HepG2 (cell line): ENCODE data around the gene FBXO7. TPM values are rescaled to one million over a fixed set of nuclear protein-coding genes. Genes with fewer than 3 reads are reported as not detected.

Source experiments
- ATAC-seq: fragments of 200-7000 bp; cut with Tn5 transposase; 3 replicates; pipeline ENCODE4 v1.9.1; 2020; ENCODE audit warnings: mild to moderate bottlenecking, moderate library complexity
- BruUV-seq: library from RNA; stranded (reverse); fragments of 400-500 nt; replicated peaks from 2 replicates; lab custom pipeline; 2021; lab: Mats Ljungman, UMichigan
- CTCF ChIA-PET: fragments of 300-600 bp; formaldehyde crosslinking; extraction: SDS; loops from one replicate; lab custom pipeline; 2021; ENCODE audit warnings: low total read pairs, inconsistent platforms, low intra/inter-chr PET ratio; lab: Yijun Ruan, JAX
- POLR2A ChIA-PET: fragments of 350-600 bp; sonication (Branson Sonifier 250); formaldehyde crosslinking; loops from one replicate; lab custom pipeline; 2020; ENCODE audit warnings: antibody characterized with exemption, inconsistent platforms; lab: Yijun Ruan, JAX
- DNase-seq: peaks from one replicate; pipeline ENCODE4 v3.0.0-alpha.2; 2015; ENCODE audit warnings: low spot score
- FAIRE-seq: peaks from 3 replicates; lab custom pipeline; 2011; peaks lifted over from hg19 to GRCh38; lab: Jason Lieb, UNC
- H2AFZ ChIP-seq: one replicate; pipeline ENCODE4 v1.6.1; 2011; ENCODE audit warnings: low read length, inconsistent platforms
- H3K27ac ChIP-seq: fragments of 300-600 bp; 3 replicates; pipeline ENCODE4 v1.8.0; 2011; ENCODE audit warnings: mixed run types, mild to moderate bottlenecking, mixed read lengths, low read length, inconsistent platforms; ENCODE audit not compliant: insufficient read depth; ENCODE audit errors: extremely low read length
- H3K27me3 ChIP-seq, 2 experiments: fragments of 200-600 bp in 1 of 2; 2 replicates in 1 of 2; 3 replicates in 1 of 2; pipeline versions ENCODE4 v1.6.0 to v1.8.0; 2011; ENCODE audit warnings: low read length in 2 of 2, mild to moderate bottlenecking in 2 of 2, moderate library complexity in 2 of 2, inconsistent platforms in 1 of 2; ENCODE audit not compliant: insufficient read depth in 2 of 2, control insufficient read depth in 1 of 2
- H3K36me3 ChIP-seq, 2 experiments: fragments of 200-600 bp in 1 of 2; replicated peaks in 1 of 2; 2 replicates in 1 of 2; 3 replicates in 1 of 2; pipeline versions ENCODE4 v1.5.1 to v1.8.0; 2011; ENCODE audit warnings: low read length in 2 of 2, inconsistent platforms in 1 of 2; ENCODE audit not compliant: insufficient read depth in 2 of 2, control insufficient read depth in 1 of 2
- H3K4me1 ChIP-seq: 2 replicates; pipeline ENCODE4 v1.5.1; 2012; ENCODE audit warnings: low read length, inconsistent platforms; ENCODE audit not compliant: insufficient read depth
- H3K4me2 ChIP-seq: 2 replicates; pipeline ENCODE4 v1.6.0; 2011; ENCODE audit warnings: low read depth, low read length, inconsistent platforms
- H3K4me3 ChIP-seq, 3 experiments: fragments of 200-600 bp in 1 of 3; sonication (generic), shearing (Covaris generic) in 1 of 3; replicated peaks in 1 of 3; 2 replicates each; pipeline ENCODE4 v1.5.1; 2011 to 2016; ENCODE audit warnings: low read length in 3 of 3, inconsistent platforms in 2 of 3, low read depth in 2 of 3, mild to moderate bottlenecking in 2 of 3, control low read depth in 1 of 3, mixed read lengths in 1 of 3; ENCODE audit not compliant: insufficient read depth in 1 of 3
- H3K79me2 ChIP-seq: one replicate; pipeline ENCODE4 v1.6.1; 2011; ENCODE audit warnings: low read length, inconsistent platforms; ENCODE audit not compliant: insufficient read depth
- H3K9ac ChIP-seq: 2 replicates; pipeline ENCODE4 v1.6.0; 2011; ENCODE audit warnings: mild to moderate bottlenecking, low read depth, low read length, inconsistent platforms; ENCODE audit not compliant: insufficient read depth
- H3K9me3 ChIP-seq: 2 replicates; pipeline ENCODE4 v1.5.1; 2012; ENCODE audit warnings: mild to moderate bottlenecking, low read length
- H4K20me1 ChIP-seq: 2 replicates; pipeline ENCODE4 v1.6.0; 2011; ENCODE audit warnings: inconsistent platforms, mild to moderate bottlenecking, low read length, moderate library complexity; ENCODE audit not compliant: insufficient read depth
- ASH2L ChIP-seq: fragments of 300-600, 200-600 bp; sonication (generic); IDR thresholded peaks from 2 replicates; pipeline ENCODE4 v1.7.0; 2017; ENCODE audit warnings: low read depth, mild to moderate bottlenecking, moderate library complexity, mixed read lengths, low read length; ENCODE audit not compliant: insufficient read length
- FOXA3 ChIP-seq: IDR thresholded peaks from 2 replicates; pipeline ENCODE4 v1.6.1; 2016; ENCODE audit warnings: missing genetic modification reagents, missing compliant biosample characterization
- HDAC2 ChIP-seq: sonication (generic); formaldehyde crosslinking; IDR thresholded peaks from 2 replicates; pipeline ENCODE4 v1.4.0; 2020; ENCODE audit warnings: missing genetic modification reagents
- MXD3 ChIP-seq: IDR thresholded peaks from 2 replicates; pipeline ENCODE4 v1.6.1; 2016; ENCODE audit warnings: mild to moderate bottlenecking, missing biosample characterization, missing genetic modification reagents
- NCOA2 ChIP-seq: sonication (generic); formaldehyde crosslinking; IDR thresholded peaks from 2 replicates; pipeline ENCODE4 v1.8.0; 2022; ENCODE audit warnings: inconsistent platforms
- NONO ChIP-seq, 2 experiments: fragments of 450-650 bp in 1 of 2; sonication (generic) in 1 of 2; formaldehyde crosslinking in 1 of 2; IDR thresholded peaks in 1 of 2; conservative IDR thresholded peaks in 1 of 2; 2 replicates each; pipeline versions ENCODE4 v1.6.1 to v1.8.0; 2017 to 2022; ENCODE audit warnings: mild to moderate bottlenecking in 1 of 2, missing genetic modification reagents in 1 of 2, moderate library complexity in 1 of 2
- PHF20 ChIP-seq: sonication (generic); formaldehyde crosslinking; IDR thresholded peaks from 2 replicates; pipeline ENCODE4 v1.5.0; 2020; ENCODE audit warnings: mild to moderate bottlenecking, missing genetic modification reagents
- RCOR2 ChIP-seq: IDR thresholded peaks from 2 replicates; pipeline ENCODE4 v1.6.1; 2016; ENCODE audit warnings: missing biosample characterization, missing genetic modification reagents
- RORA ChIP-seq: sonication (generic); formaldehyde crosslinking; IDR thresholded peaks from 2 replicates; pipeline ENCODE4 v1.5.0; 2020; ENCODE audit warnings: mild to moderate bottlenecking, missing genetic modification reagents, moderate library complexity
- SNAI1 ChIP-seq: sonication (generic); formaldehyde crosslinking; IDR thresholded peaks from 2 replicates; pipeline ENCODE4 v1.5.0; 2020; ENCODE audit warnings: mild to moderate bottlenecking, missing genetic modification reagents, borderline replicate concordance
- STAG1 ChIP-seq: sonication (generic); formaldehyde crosslinking; IDR thresholded peaks from 2 replicates; pipeline ENCODE4 v1.4.0; 2020; ENCODE audit warnings: missing genetic modification reagents
- ZNF12 ChIP-seq: sonication (generic); formaldehyde crosslinking; IDR thresholded peaks from 2 replicates; pipeline ENCODE4 v1.5.0; 2020; ENCODE audit warnings: missing genetic modification reagents
- ZNF18 ChIP-seq: sonication (generic); formaldehyde crosslinking; IDR thresholded peaks from 2 replicates; pipeline ENCODE4 v1.8.0; 2022; ENCODE audit warnings: mild to moderate bottlenecking, missing genetic modification reagents; ENCODE audit not compliant: insufficient replicate concordance
- ZNF264 ChIP-seq: sonication (generic); formaldehyde crosslinking; IDR thresholded peaks from 2 replicates; pipeline ENCODE4 v1.4.0; 2020; ENCODE audit warnings: missing genetic modification reagents
- ZNF704 ChIP-seq: sonication (generic); formaldehyde crosslinking; IDR thresholded peaks from 2 replicates; pipeline ENCODE4 v1.8.1; 2023; ENCODE audit warnings: mild to moderate bottlenecking, inconsistent platforms, moderate library complexity, missing genetic modification reagents, borderline replicate concordance
- ZNF781 ChIP-seq: sonication (generic); formaldehyde crosslinking; IDR thresholded peaks from 2 replicates; pipeline ENCODE4 v1.5.1; 2020; ENCODE audit warnings: borderline replicate concordance, mild to moderate bottlenecking, missing genetic modification reagents; ENCODE audit errors: not compliant biosample characterization
- ZNF839 ChIP-seq: sonication (generic); formaldehyde crosslinking; IDR thresholded peaks from 2 replicates; pipeline ENCODE4 v1.4.0; 2020; ENCODE audit warnings: missing genetic modification reagents, mild to moderate bottlenecking, borderline replicate concordance
- WGBS: methylation state at CpG from one replicate; pipeline ENCODE4 v1.1.6; 2017; ENCODE audit warnings: low lambda C conversion rate; 5-methylcytosine and 5-hydroxymethylcytosine counted together
- in situ Hi-C: cut with HindIII; loops from 2 replicates; pipeline ENCODE4 v1.10.0; 2017; ENCODE audit warnings: low pct_unique_long_range_greater_than_20kb; ENCODE audit not compliant: extremely low pct_ligation_motif_present
- intact Hi-C: fragments of 100-400 bp; cut with micrococcal nuclease; formaldehyde crosslinking; loops from one replicate; pipeline ENCODE4 v1.10.0; 2022; ENCODE audit not compliant: unreplicated experiment
- polyA plus RNA-seq, 8 experiments: library from polyadenylated mRNA; depleted of rRNA in 3 of 8; stranded (reverse) in 7 of 8; unstranded in 1 of 8; fragments of >200 nt; fragmentation: Illumina TruSeq in 4 of 8; extraction: Trizol in 4 of 8; gene quantifications; 2 replicates each; pipeline versions ENCODE4 v1.2.1 to v1.2.3, GENCODE V29; 2011 to 2016; ENCODE audit warnings: low read depth in 4 of 8, missing spikeins in 1 of 8, mixed read lengths in 1 of 8; ENCODE audit not compliant: insufficient read depth in 1 of 8
- total RNA-seq, 5 experiments: library from RNA; depleted of rRNA; stranded (reverse); fragments of >200 nt; fragmentation: Illumina TruSeq; extraction: Trizol; gene quantifications; 2 replicates each; pipeline ENCODE4 v1.2.3, GENCODE V29; 2016; ENCODE audit warnings: low read depth in 1 of 5
- TF ChIP-seq, protein P1 (sequence below): IDR thresholded peaks from 2 replicates; pipeline ENCODE4 v1.6.1; 2016; ENCODE audit warnings: low read depth, control low read depth

FBXO7 gene
- total and polyA plus RNA-seq, 2 of the 13 experiments (the other 11 are each of a cell fraction or from before 2014, with no cell fraction given) = 105 to 172 TPM

DNA sequence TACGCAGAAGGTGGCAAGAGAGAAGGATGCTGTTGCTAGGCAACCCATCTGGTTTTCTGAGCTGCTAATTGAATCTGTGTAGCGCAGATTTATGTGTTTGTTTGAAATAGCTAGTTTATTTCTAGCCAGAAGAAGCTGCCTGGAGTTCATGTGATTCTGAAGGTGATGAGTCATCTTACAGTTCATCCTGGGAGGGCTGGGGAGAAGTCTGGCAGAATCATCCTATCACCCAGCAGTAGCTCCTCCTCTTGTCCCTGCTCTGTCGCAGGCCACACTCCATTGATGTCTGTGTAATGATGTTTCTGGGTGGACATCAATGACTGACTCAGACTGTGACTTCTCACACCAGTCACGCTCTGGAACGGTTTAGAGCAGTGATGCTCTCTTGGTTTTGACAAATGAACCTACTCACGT is 4.8 kb upstream of the FBXO7 start (continued):
- TF ChIP-seq ZNF264 = no peak
- TF ChIP-seq NONO (IDR thresholded peaks at IDR 0.05) = no peak
- no peak for TF ChIP-seq NONO (CRISPR knock-in tag; conservative IDR thresholded peaks at IDR 0.05)

DNA sequence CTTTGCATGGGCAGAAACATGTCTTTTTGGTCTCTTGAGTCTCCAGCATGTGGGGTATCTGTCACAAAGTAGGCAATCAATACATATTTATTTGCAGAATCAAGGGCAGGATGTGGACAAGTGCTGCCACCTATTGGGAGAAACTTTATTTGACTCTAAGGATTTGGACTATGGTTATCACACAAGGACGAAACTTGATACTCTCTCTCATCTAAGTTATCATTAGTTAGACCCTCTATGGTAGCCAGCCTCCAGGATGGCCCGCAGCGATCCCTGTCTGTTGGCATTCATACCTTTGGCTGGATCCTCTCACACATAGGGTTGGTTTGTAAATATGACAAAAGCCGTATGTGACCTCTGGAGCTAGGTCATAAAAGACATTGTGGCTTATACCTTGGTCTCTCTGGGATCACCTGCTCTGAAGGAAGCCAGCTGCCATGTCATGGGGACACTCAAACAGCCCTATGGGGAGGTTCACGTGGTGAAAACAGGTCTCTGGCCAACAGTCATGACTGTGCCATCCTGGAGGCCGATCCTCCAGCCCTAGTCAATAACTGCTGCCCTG is 1.1 kb upstream of the FBXO7 start:
- POLR2A ChIA-PET = no interaction called here
- Histone ChIP-seq H3K27me3 (peaks cover 0 to 11% of the 10 kb centered on the region in 2 experiments; a peak in 2 of 5 replicates), H4K20me1 (peaks cover 20% of the 10 kb centered on the region), H3K9me3 (no peaks in the 10 kb centered on the region), H3K36me3 (0 out of 5 replicates have a peak, but pooled peaks cover 0 to under 1% of the 10 kb centered on the region in 2 experiments), H3K27ac (peak overlapping the region; percentile 97), H3K9ac (peak overlapping the region; percentile 92), H3K79me2 (peaks cover 34% of the 10 kb centered on the region), H3K4me1 (peaks cover 25% of the 10 kb centered on the region), H2AFZ (peak overlapping the region; percentile 37), H3K4me2 (peak overlapping the region; percentile 90), H3K4me3 (peak overlapping the region; percentile 94 to 98 (median 96))
- BruUV-seq = no TSS peak
- CTCF ChIA-PET = interaction anchor here (1.5 to 2.2 kb wide), 3 partner anchors 60 to 497 kb away, joined by 6 to 14 read pairs (median 10); no protein-coding TSS in a partner anchor
- DNase-seq (peak; percentile 76), FAIRE-seq (peak; percentile 62), ATAC-seq (peak; percentile 44)
- in situ Hi-C loops (loop anchor here (5.0 kb wide), 1 partner anchor 61 kb away; the partner anchor contains the start of gene RTCB), intact Hi-C loops (loop anchor here (1.0 to 5.0 kb wide), 2 partner anchors 60 to 496 kb away; no protein-coding TSS in a partner anchor)
- WGBS = 3% methylated on average over 4 of the region's 6 CpGs
- TF ChIP-seq SNAI1 (no peak), MXD3 (no peak), PHF20 (CRISPR knock-in tag) (no peak), HDAC2 (0 out of 2 replicates have a peak, but pooled peaks have one; percentile 30), RCOR2 (peak; percentile 24; the same call in 1 of the 2 replicates), ZNF18 (CRISPR knock-in tag) (no peak), ZNF781 (no peak), FOXA3 (CRISPR knock-in tag) (peak; percentile 50; the same call in 1 of the 2 replicates), ASH2L (peak; percentile 21), ZNF839 (CRISPR knock-in tag) (no peak), ZNF704 (CRISPR knock-in tag) (no peak), STAG1 (CRISPR knock-in tag) (peak; percentile 70), NCOA2 (no peak), ZNF12 (CRISPR knock-in tag) (no peak), RORA (CRISPR knock-in tag) (no peak)
- TF ChIP-seq, protein P1, sequence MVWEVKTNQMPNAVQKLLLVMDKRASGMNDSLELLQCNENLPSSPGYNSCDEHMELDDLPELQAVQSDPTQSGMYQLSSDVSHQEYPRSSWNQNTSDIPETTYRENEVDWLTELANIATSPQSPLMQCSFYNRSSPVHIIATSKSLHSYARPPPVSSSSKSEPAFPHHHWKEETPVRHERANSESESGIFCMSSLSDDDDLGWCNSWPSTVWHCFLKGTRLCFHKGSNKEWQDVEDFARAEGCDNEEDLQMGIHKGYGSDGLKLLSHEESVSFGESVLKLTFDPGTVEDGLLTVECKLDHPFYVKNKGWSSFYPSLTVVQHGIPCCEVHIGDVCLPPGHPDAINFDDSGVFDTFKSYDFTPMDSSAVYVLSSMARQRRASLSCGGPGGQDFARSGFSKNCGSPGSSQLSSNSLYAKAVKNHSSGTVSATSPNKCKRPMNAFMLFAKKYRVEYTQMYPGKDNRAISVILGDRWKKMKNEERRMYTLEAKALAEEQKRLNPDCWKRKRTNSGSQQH = 0 out of 2 replicates have a peak, but pooled peaks have one; percentile 49
